HG02840 (cell line): ENCODE measurements around the gene LDAH.
A peak's percentile ranks its signal among the peaks of the same experiment; 100 is the strongest.
"Not testable (repeated sequence)": the region's sequence is repeated elsewhere in the genome, so short reads cannot be mapped to it uniquely, and the experiment has no call there.

Source experiments
- ATAC-seq: cut with Tn5 transposase; IDR thresholded peaks from one replicate; pipeline ENCODE4 v1.9.1; 2021; ENCODE audit warnings: mild to moderate bottlenecking, moderate library complexity, moderate number of reproducible peaks; ENCODE audit not compliant: unreplicated experiment, low FRiP score

LDAH gene

GRCh38 chr2:20793944-20794343, 29.0 kb downstream of the LDAH start:
- not testable (repeated sequence) for ATAC-seq

GRCh38 chr2:20781656-20782265, 41.1 kb downstream of the LDAH start:
- ATAC-seq, result no peak

GRCh38 chr2:20771299-20771698, 51.6 kb downstream of the LDAH start:
- no peak for ATAC-seq

- ATAC-seq, result no peak
These were observed 55.9 kb downstream of the LDAH start for GRCh38 chr2:20766798-20767644.

GRCh38 chr2:20766213-20766612, 56.7 kb downstream of the LDAH start:
- no peak for ATAC-seq

GRCh38 chr2:20762945-20763683, 59.8 kb downstream of the LDAH start:
- ATAC-seq, result peak; percentile 55

- no peak for ATAC-seq
These were observed 63.4 kb downstream of the LDAH start for GRCh38 chr2:20759487-20759886.

- ATAC-seq, result peak; percentile 91
These were observed 63.9 kb downstream of the LDAH start for GRCh38 chr2:20758997-20759396.

- ATAC-seq, result no peak
These were observed 65.4 kb downstream of the LDAH start for GRCh38 chr2:20757405-20758090.

- no peak for ATAC-seq
These were observed 67.6 kb downstream of the LDAH start for GRCh38 chr2:20755132-20755800.

GRCh38 chr2:20752293-20752692, 70.6 kb downstream of the LDAH start:
- no peak for ATAC-seq

- ATAC-seq, result no peak
These were observed 75.6 kb downstream of the LDAH start for GRCh38 chr2:20747317-20747716.

- ATAC-seq, result no peak
These were observed 76.9 kb downstream of the LDAH start for GRCh38 chr2:20745924-20746555.

- ATAC-seq, result peak; percentile 95
These were observed 78.2 kb downstream of the LDAH start for GRCh38 chr2:20744366-20745335.

GRCh38 chr2:20738772-20739171, 84.1 kb downstream of the LDAH start:
- no peak for ATAC-seq

GRCh38 chr2:20737505-20737904, 85.4 kb downstream of the LDAH start:
- ATAC-seq, result peak; percentile 81

GRCh38 chr2:20728114-20728758, 94.7 kb downstream of the LDAH start:
- no peak for ATAC-seq

- no peak for ATAC-seq
These were observed 96.0 kb downstream of the LDAH start for GRCh38 chr2:20726913-20727312.
